ENCODE data around the gene TSPEAR.

DNA sequence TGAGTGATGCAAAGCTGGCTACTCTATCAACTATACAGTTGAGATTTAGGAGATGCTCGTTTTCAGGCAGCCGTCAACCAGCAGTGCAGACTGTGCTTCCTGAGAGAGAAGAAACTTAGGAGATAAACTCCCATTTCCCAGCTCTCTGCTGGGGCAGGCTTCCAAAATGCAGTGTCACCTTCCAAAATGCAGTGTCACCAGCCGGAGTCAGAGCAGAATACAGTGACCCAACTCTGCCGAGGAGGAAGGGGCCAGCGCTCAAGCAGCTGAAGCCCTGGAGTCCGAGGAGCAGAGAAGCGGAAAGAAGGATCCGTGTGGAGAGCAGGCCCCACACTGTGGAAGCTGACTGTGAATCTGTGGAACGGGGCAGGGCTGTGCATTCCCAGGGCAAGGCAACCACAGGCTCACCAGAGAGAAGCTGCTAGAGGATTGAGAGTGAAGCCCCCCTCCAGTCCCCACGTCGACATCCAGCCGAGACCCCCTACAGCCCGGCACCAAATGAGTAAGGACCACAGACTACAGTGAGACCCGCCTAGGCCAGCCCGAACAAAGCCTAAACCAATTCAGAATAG, 28.7 kb downstream of the TSPEAR start:
- no peak for TF ChIP-seq POLR2AphosphoS5 (IDR thresholded peaks at IDR 0.05; ENCODE audit: low read depth, low read length)
- TF ChIP-seq, protein P1, sequence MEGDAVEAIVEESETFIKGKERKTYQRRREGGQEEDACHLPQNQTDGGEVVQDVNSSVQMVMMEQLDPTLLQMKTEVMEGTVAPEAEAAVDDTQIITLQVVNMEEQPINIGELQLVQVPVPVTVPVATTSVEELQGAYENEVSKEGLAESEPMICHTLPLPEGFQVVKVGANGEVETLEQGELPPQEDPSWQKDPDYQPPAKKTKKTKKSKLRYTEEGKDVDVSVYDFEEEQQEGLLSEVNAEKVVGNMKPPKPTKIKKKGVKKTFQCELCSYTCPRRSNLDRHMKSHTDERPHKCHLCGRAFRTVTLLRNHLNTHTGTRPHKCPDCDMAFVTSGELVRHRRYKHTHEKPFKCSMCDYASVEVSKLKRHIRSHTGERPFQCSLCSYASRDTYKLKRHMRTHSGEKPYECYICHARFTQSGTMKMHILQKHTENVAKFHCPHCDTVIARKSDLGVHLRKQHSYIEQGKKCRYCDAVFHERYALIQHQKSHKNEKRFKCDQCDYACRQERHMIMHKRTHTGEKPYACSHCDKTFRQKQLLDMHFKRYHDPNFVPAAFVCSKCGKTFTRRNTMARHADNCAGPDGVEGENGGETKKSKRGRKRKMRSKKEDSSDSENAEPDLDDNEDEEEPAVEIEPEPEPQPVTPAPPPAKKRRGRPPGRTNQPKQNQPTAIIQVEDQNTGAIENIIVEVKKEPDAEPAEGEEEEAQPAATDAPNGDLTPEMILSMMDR (IDR thresholded peaks at IDR 0.05), result no peak
- no peak for TF ChIP-seq SIN3A (IDR thresholded peaks at IDR 0.05; ENCODE audit: borderline replicate concordance, insufficient read depth, low read depth, low read length)
- no peak for TF ChIP-seq TCF7L2 (IDR thresholded peaks at IDR 0.05; ENCODE audit: low read depth, low read length)
- TF ChIP-seq, protein P2, sequence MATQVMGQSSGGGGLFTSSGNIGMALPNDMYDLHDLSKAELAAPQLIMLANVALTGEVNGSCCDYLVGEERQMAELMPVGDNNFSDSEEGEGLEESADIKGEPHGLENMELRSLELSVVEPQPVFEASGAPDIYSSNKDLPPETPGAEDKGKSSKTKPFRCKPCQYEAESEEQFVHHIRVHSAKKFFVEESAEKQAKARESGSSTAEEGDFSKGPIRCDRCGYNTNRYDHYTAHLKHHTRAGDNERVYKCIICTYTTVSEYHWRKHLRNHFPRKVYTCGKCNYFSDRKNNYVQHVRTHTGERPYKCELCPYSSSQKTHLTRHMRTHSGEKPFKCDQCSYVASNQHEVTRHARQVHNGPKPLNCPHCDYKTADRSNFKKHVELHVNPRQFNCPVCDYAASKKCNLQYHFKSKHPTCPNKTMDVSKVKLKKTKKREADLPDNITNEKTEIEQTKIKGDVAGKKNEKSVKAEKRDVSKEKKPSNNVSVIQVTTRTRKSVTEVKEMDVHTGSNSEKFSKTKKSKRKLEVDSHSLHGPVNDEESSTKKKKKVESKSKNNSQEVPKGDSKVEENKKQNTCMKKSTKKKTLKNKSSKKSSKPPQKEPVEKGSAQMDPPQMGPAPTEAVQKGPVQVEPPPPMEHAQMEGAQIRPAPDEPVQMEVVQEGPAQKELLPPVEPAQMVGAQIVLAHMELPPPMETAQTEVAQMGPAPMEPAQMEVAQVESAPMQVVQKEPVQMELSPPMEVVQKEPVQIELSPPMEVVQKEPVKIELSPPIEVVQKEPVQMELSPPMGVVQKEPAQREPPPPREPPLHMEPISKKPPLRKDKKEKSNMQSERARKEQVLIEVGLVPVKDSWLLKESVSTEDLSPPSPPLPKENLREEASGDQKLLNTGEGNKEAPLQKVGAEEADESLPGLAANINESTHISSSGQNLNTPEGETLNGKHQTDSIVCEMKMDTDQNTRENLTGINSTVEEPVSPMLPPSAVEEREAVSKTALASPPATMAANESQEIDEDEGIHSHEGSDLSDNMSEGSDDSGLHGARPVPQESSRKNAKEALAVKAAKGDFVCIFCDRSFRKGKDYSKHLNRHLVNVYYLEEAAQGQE (IDR thresholded peaks at IDR 0.05; ENCODE audit: insufficient read depth in 1 of 2, low read depth in 2 of 2, low read length in 1 of 2), result no peak
